Erythroblast (primary cell): ENCODE data around the gene B3GALT5.
A peak's percentile ranks its signal among the peaks of the same experiment; 100 is the strongest.

ENCODE experiments used
- DNase-seq, 2 experiments: peaks; one replicate each; lab custom pipeline; 2025; lab: John Stamatoyannopoulos, UW
- GATA1 ChIP-seq: IDR thresholded peaks from 2 replicates; pipeline ENCODE4 v1.6.1; 2011; ENCODE audit warnings: low read depth, mild to moderate bottlenecking, control low read depth, low read length, moderate library complexity
- POLR2A ChIP-seq: IDR thresholded peaks from 2 replicates; pipeline ENCODE4 v1.6.1; 2011; ENCODE audit warnings: mild to moderate bottlenecking, low read length

The B3GALT5 gene

GRCh38 chr21:39694750-39695149 lies 82.0 kb downstream of the B3GALT5 start:
- TF ChIP-seq GATA1 (no peak), POLR2A (no peak)
- no peak for DNase-seq

- no peak for TF ChIP-seq GATA1
- no peak for TF ChIP-seq POLR2A
- DNase-seq = no peak
These were observed 83.5 kb downstream of the B3GALT5 start for GRCh38 chr21:39696196-39696595.

GRCh38 chr21:39696618-39697017 lies 83.9 kb downstream of the B3GALT5 start:
- DNase-seq = no peak
- no peak for TF ChIP-seq GATA1
- no peak for TF ChIP-seq POLR2A

- no peak for DNase-seq
- TF ChIP-seq GATA1 = no peak
These were observed 87.6 kb downstream of the B3GALT5 start for GRCh38 chr21:39700318-39700717.

GRCh38 chr21:39703578-39703977 lies 90.8 kb downstream of the B3GALT5 start:
- no peak for TF ChIP-seq GATA1
- no peak for TF ChIP-seq POLR2A
- no peak for DNase-seq

GRCh38 chr21:39705849-39706248 lies 93.1 kb downstream of the B3GALT5 start:
- no peak for TF ChIP-seq POLR2A
- no peak for TF ChIP-seq GATA1
- DNase-seq = no peak

GRCh38 chr21:39707316-39707715 lies 94.6 kb downstream of the B3GALT5 start:
- TF ChIP-seq GATA1 (no peak), POLR2A (no peak)
- no peak for DNase-seq

GRCh38 chr21:39710866-39711265 lies 98.1 kb downstream of the B3GALT5 start:
- TF ChIP-seq POLR2A (no peak), GATA1 (no peak)
- no peak for DNase-seq

GRCh38 chr21:39712273-39712672 lies 99.5 kb downstream of the B3GALT5 start:
- DNase-seq = no peak
- no peak for TF ChIP-seq GATA1
- TF ChIP-seq POLR2A = no peak

GRCh38 chr21:39712976-39713375 lies 100.2 kb downstream of the B3GALT5 start:
- TF ChIP-seq POLR2A (no peak), GATA1 (no peak)
- DNase-seq = no peak

- DNase-seq = no peak
- TF ChIP-seq GATA1 (no peak), POLR2A (no peak)
These were observed 101.2 kb downstream of the B3GALT5 start for GRCh38 chr21:39713905-39714304.

- TF ChIP-seq POLR2A (no peak), GATA1 (no peak)
- no peak for DNase-seq
These were observed 101.6 kb downstream of the B3GALT5 start for GRCh38 chr21:39714331-39714730.

GRCh38 chr21:39715804-39716397 lies 103.2 kb downstream of the B3GALT5 start:
- DNase-seq = peak; percentile 27 to 61
- no peak for TF ChIP-seq GATA1
- TF ChIP-seq POLR2A = no peak

GRCh38 chr21:39720126-39720778 lies 107.5 kb downstream of the B3GALT5 start:
- no peak for DNase-seq
- no peak for TF ChIP-seq GATA1
- TF ChIP-seq POLR2A = no peak

- DNase-seq = no peak
- TF ChIP-seq POLR2A (no peak), GATA1 (no peak)
These were observed 109.1 kb downstream of the B3GALT5 start for GRCh38 chr21:39721885-39722284.
